HEK293 (cell line): ENCODE data around the gene XCL2.

Experiments
- CTCF ChIA-PET: fragments of 350-600 bp; formaldehyde crosslinking; extraction: SDS; loops from one replicate; lab custom pipeline; 2021; ENCODE audit warnings: antibody characterized with exemption; lab: Yijun Ruan, JAX
- POLR2A ChIA-PET: fragments of 300-600 bp; formaldehyde crosslinking; extraction: SDS; loops from one replicate; lab custom pipeline; 2020; ENCODE audit warnings: antibody characterized with exemption, inconsistent platforms; lab: Yijun Ruan, JAX
- H3K27ac ChIP-seq: fragments of 200-500 bp; sonication (Bioruptor generic); 2 replicates; pipeline ENCODE4 v1.5.1; 2014; ENCODE audit warnings: low read depth, low read length, control low read depth, inconsistent platforms; ENCODE audit errors: extremely low read depth
- H3K36me3 ChIP-seq, 2 experiments: fragments of 200-500 bp in 1 of 2; sonication (Bioruptor generic) in 1 of 2; 1 replicate in 1 of 2; 2 replicates in 1 of 2; pipeline ENCODE4 v1.5.1; 2014 to 2017; ENCODE audit warnings: inconsistent platforms in 2 of 2, low read length in 2 of 2; ENCODE audit not compliant: control insufficient read depth in 2 of 2, insufficient read depth in 1 of 2
- H3K4me1 ChIP-seq: fragments of 200-500 bp; sonication (Bioruptor generic); 2 replicates; pipeline ENCODE4 v1.5.1; 2014; ENCODE audit warnings: mild to moderate bottlenecking, low read length, inconsistent platforms; ENCODE audit not compliant: control insufficient read depth, insufficient read depth
- H3K4me3 ChIP-seq: 2 replicates; pipeline ENCODE4 v1.5.1; 2011; ENCODE audit warnings: low read depth, mild to moderate bottlenecking, control low read depth, low read length, moderate library complexity
- H3K9me3 ChIP-seq: fragments of 200-500 bp; sonication (Bioruptor generic); 2 replicates; pipeline ENCODE4 v1.5.1; 2014; ENCODE audit warnings: low read depth, low read length, inconsistent platforms; ENCODE audit not compliant: control insufficient read depth, insufficient read depth
- EGR2 ChIP-seq: fragments of 450-650 bp; formaldehyde crosslinking; IDR thresholded peaks from 2 replicates; pipeline ENCODE4 v1.5.1; 2016; ENCODE audit warnings: low read depth, missing biosample characterization, missing genetic modification characterization
- GFI1B ChIP-seq: fragments of 450-650 bp; formaldehyde crosslinking; IDR thresholded peaks from 2 replicates; pipeline ENCODE4 v1.5.1; 2016; ENCODE audit warnings: missing biosample characterization, missing genetic modification characterization
- MZF1 ChIP-seq: fragments of 450-650 bp; formaldehyde crosslinking; IDR thresholded peaks from 2 replicates; pipeline ENCODE4 v1.5.1; 2017; ENCODE audit warnings: missing biosample characterization, missing genetic modification characterization, borderline replicate concordance
- SCRT2 ChIP-seq: fragments of 450-650 bp; formaldehyde crosslinking; IDR thresholded peaks from 2 replicates; pipeline ENCODE4 v1.5.1; 2016; ENCODE audit warnings: missing biosample characterization, missing genetic modification characterization
- SP2 ChIP-seq: fragments of 450-650 bp; formaldehyde crosslinking; IDR thresholded peaks from 2 replicates; pipeline ENCODE4 v1.5.1; 2016; ENCODE audit warnings: missing biosample characterization, missing genetic modification characterization
- SP7 ChIP-seq: fragments of 450-650 bp; formaldehyde crosslinking; IDR thresholded peaks from 2 replicates; pipeline ENCODE4 v1.5.1; 2016; ENCODE audit warnings: missing biosample characterization, missing genetic modification characterization
- ZBTB17 ChIP-seq: fragments of 450-650 bp; formaldehyde crosslinking; IDR thresholded peaks from 2 replicates; pipeline ENCODE4 v1.5.1; 2016; ENCODE audit warnings: missing biosample characterization, missing genetic modification characterization
- ZBTB20 ChIP-seq: fragments of 450-650 bp; formaldehyde crosslinking; IDR thresholded peaks from 2 replicates; pipeline ENCODE4 v1.5.1; 2016; ENCODE audit warnings: missing biosample characterization, missing genetic modification characterization
- ZFP37 ChIP-seq: fragments of 450-650 bp; formaldehyde crosslinking; IDR thresholded peaks from 2 replicates; pipeline ENCODE4 v1.5.1; 2016; ENCODE audit warnings: missing biosample characterization, missing genetic modification characterization
- ZNF114 ChIP-seq: fragments of 450-650 bp; formaldehyde crosslinking; IDR thresholded peaks from 2 replicates; pipeline ENCODE4 v1.5.0; 2017; ENCODE audit warnings: missing biosample characterization, missing genetic modification characterization
- ZNF121 ChIP-seq: fragments of 450-650 bp; formaldehyde crosslinking; IDR thresholded peaks from 2 replicates; pipeline ENCODE4 v1.5.1; 2016; ENCODE audit warnings: missing biosample characterization, missing genetic modification characterization
- ZNF140 ChIP-seq: fragments of 450-650 bp; formaldehyde crosslinking; IDR thresholded peaks from 2 replicates; pipeline ENCODE4 v1.5.1; 2016; ENCODE audit warnings: missing biosample characterization, missing genetic modification characterization
- ZNF157 ChIP-seq: fragments of 450-650 bp; formaldehyde crosslinking; IDR thresholded peaks from 2 replicates; pipeline ENCODE4 v1.5.1; 2016; ENCODE audit warnings: missing biosample characterization, missing genetic modification characterization
- ZNF239 ChIP-seq: fragments of 450-650 bp; formaldehyde crosslinking; IDR thresholded peaks from 2 replicates; pipeline ENCODE4 v1.5.1; 2016; ENCODE audit warnings: missing biosample characterization, missing genetic modification characterization
- ZNF324 ChIP-seq: fragments of 450-650 bp; formaldehyde crosslinking; IDR thresholded peaks from 2 replicates; pipeline ENCODE4 v1.5.1; 2016; ENCODE audit warnings: missing biosample characterization, missing genetic modification characterization
- ZNF394 ChIP-seq: fragments of 450-650 bp; formaldehyde crosslinking; IDR thresholded peaks from 2 replicates; pipeline ENCODE4 v1.5.1; 2016; ENCODE audit warnings: missing biosample characterization, missing genetic modification characterization, mild to moderate bottlenecking, moderate library complexity, borderline replicate concordance
- ZNF501 ChIP-seq: fragments of 450-650 bp; formaldehyde crosslinking; IDR thresholded peaks from 2 replicates; pipeline ENCODE4 v1.5.1; 2016; ENCODE audit warnings: missing biosample characterization, missing genetic modification characterization
- ZNF654 ChIP-seq: fragments of 450-650 bp; formaldehyde crosslinking; IDR thresholded peaks from 2 replicates; pipeline ENCODE4 v1.5.1; 2016; ENCODE audit warnings: low read depth, missing biosample characterization, missing genetic modification characterization
- ZNF660 ChIP-seq: fragments of 450-650 bp; IDR thresholded peaks from 2 replicates; pipeline ENCODE4 v1.5.1; 2018; ENCODE audit warnings: missing biosample characterization, mild to moderate bottlenecking, missing genetic modification characterization
- TF ChIP-seq, protein P1 (sequence below): fragments of 450-650 bp; formaldehyde crosslinking; IDR thresholded peaks from 2 replicates; pipeline ENCODE4 v1.5.1; 2017; ENCODE audit warnings: missing biosample characterization, missing genetic modification characterization
- TF ChIP-seq, protein P2 (sequence below): fragments of 450-650 bp; formaldehyde crosslinking; IDR thresholded peaks from 2 replicates; pipeline ENCODE4 v1.5.1; 2017; ENCODE audit warnings: missing biosample characterization, missing genetic modification characterization
- TF ChIP-seq, protein P3 (sequence below): fragments of 450-650 bp; formaldehyde crosslinking; IDR thresholded peaks from 2 replicates; pipeline ENCODE4 v1.5.1; 2016; ENCODE audit warnings: missing biosample characterization, missing genetic modification characterization
- TF ChIP-seq, protein P4 (sequence below): fragments of 450-650 bp; formaldehyde crosslinking; IDR thresholded peaks from 2 replicates; pipeline ENCODE4 v1.5.1; 2016; ENCODE audit warnings: missing biosample characterization, missing genetic modification characterization
- TF ChIP-seq, protein P5 (sequence below): fragments of 450-650 bp; formaldehyde crosslinking; IDR thresholded peaks from 2 replicates; pipeline ENCODE4; 2016; ENCODE audit warnings: missing biosample characterization, missing genetic modification characterization

Gene XCL2

DNA sequence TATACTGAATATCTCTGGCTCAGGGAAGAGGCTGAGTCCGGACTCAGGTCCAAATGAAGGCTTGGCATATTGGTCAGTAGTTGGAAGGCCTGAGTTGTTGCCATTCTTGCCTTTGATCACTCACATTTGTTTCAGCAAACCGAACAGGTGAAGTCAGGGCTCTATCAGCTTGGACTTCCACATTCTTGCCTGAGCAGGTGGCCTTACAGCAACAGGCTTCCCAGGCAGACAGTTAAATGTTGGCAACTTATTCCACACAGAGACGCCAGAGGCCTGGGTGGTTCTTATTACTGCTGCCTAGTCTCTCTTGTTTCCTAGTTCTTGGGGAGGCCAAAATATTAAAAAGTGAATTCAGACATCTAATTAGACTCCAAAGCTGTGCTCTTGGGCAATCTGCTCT, 36.6 kb downstream of the XCL2 start:
- Histone ChIP-seq H3K9me3 (no peaks in the 10 kb centered on the region), H3K27ac (no peak overlapping the region), H3K4me3 (no peak overlapping the region), H3K36me3 (no peaks in the 10 kb centered on the region), H3K4me1 (no peaks in the 10 kb centered on the region)
- TF ChIP-seq ZNF239 (tag by site-specific recombination), result no peak
- TF ChIP-seq, protein P1, sequence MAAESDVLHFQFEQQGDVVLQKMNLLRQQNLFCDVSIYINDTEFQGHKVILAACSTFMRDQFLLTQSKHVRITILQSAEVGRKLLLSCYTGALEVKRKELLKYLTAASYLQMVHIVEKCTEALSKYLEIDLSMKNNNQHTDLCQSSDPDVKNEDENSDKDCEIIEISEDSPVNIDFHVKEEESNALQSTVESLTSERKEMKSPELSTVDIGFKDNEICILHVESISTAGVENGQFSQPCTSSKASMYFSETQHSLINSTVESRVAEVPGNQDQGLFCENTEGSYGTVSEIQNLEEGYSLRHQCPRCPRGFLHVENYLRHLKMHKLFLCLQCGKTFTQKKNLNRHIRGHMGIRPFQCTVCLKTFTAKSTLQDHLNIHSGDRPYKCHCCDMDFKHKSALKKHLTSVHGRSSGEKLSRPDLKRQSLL, result no peak
- 0 out of 2 replicates have a peak, but pooled peaks have one; percentile 30 for TF ChIP-seq SCRT2 (tag by site-specific recombination)
- TF ChIP-seq SP7, result no peak
- ChIA-PET POLR2A (no interaction called here), CTCF (interaction anchor here (0.7 kb wide), 1 partner anchor 13 kb away, joined by 3 read pairs; no protein-coding TSS in a partner anchor)

DNA sequence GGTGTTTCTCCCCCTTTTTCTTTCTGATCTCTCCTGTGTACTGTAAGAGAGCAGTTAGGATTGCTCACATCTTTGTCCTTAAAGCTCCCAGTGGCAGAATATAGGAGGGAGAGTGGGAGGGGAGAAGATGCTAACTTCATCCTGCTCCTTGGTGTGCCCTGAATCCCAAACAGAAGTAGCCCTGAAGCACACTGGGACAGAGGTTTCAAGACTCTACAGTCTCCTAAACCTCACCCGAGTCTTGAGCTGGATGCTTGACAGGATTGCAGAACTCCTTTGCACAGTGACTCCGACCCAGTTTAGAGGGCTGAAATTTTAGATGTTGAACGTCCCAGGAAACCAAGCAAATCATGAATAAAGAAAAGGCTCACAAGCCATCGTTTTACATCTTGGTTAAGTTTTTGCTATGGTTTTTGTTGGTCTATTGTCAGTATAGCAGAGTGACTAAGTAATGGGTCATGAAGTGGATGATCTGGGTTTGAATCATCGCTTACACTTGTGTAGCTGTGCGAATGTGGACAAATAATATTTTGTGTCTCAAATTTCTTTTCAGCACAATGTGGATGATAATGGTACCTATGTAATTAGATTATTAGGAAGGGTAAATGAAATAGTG, 37.5 kb downstream of the XCL2 start:
- no peaks in the 10 kb centered on the region for H3K4me1 ChIP-seq
- no peaks in the 10 kb centered on the region for H3K9me3 ChIP-seq
- TF ChIP-seq, protein P2, sequence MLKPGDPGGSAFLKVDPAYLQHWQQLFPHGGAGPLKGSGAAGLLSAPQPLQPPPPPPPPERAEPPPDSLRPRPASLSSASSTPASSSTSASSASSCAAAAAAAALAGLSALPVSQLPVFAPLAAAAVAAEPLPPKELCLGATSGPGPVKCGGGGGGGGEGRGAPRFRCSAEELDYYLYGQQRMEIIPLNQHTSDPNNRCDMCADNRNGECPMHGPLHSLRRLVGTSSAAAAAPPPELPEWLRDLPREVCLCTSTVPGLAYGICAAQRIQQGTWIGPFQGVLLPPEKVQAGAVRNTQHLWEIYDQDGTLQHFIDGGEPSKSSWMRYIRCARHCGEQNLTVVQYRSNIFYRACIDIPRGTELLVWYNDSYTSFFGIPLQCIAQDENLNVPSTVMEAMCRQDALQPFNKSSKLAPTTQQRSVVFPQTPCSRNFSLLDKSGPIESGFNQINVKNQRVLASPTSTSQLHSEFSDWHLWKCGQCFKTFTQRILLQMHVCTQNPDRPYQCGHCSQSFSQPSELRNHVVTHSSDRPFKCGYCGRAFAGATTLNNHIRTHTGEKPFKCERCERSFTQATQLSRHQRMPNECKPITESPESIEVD (tag by site-specific recombination), result no peak
- no peak for TF ChIP-seq ZFP37 (tag by site-specific recombination)
- TF ChIP-seq, protein P3, sequence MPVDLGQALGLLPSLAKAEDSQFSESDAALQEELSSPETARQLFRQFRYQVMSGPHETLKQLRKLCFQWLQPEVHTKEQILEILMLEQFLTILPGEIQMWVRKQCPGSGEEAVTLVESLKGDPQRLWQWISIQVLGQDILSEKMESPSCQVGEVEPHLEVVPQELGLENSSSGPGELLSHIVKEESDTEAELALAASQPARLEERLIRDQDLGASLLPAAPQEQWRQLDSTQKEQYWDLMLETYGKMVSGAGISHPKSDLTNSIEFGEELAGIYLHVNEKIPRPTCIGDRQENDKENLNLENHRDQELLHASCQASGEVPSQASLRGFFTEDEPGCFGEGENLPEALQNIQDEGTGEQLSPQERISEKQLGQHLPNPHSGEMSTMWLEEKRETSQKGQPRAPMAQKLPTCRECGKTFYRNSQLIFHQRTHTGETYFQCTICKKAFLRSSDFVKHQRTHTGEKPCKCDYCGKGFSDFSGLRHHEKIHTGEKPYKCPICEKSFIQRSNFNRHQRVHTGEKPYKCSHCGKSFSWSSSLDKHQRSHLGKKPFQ, result no peak
- TF ChIP-seq EGR2 (tag by site-specific recombination), result no peak
- no peak overlapping the region for H3K4me3 ChIP-seq
- ChIA-PET CTCF (no interaction called here), POLR2A (no interaction called here)
- H3K36me3 ChIP-seq, result no peaks in the 10 kb centered on the region
- no peak overlapping the region for H3K27ac ChIP-seq

DNA sequence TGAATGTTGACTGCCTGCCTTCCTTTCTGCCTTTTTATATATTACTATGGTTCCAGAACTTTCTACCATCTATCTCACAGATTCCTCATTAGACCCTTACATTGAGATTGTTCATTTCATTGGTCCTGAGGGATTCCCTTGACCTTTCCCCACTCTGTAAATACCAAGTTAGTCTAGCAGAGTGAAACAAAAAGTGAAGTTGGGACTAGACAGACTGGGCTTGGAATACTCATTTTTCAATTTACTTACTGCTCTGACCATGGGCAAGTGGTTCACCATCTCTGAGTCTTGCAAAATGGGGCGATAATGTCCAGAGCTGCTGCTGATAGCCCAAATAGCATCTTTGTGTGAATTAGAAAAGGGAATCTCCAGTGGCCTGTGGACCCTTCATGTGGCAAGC, 38.8 kb downstream of the XCL2 start:
- Histone ChIP-seq H3K4me1 (no peaks in the 10 kb centered on the region), H3K27ac (no peak overlapping the region), H3K4me3 (no peak overlapping the region), H3K9me3 (no peaks in the 10 kb centered on the region), H3K36me3 (no peaks in the 10 kb centered on the region)
- CTCF ChIA-PET, result no interaction called here
- POLR2A ChIA-PET, result no interaction called here
- no peak for TF ChIP-seq ZNF140
- TF ChIP-seq GFI1B (tag by site-specific recombination), result no peak
- TF ChIP-seq ZNF394 (tag by site-specific recombination), result no peak
- no peak for TF ChIP-seq SP2
- no peak for TF ChIP-seq ZBTB20 (tag by site-specific recombination)
- TF ChIP-seq SCRT2 (tag by site-specific recombination), result no peak
- no peak for TF ChIP-seq ZNF114 (tag by site-specific recombination)
- no peak for TF ChIP-seq ZNF501 (tag by site-specific recombination)
- no peak for TF ChIP-seq ZNF654 (tag by site-specific recombination)
- TF ChIP-seq ZNF157, result no peak
- no peak for TF ChIP-seq ZBTB17
- TF ChIP-seq ZNF660 (tag by site-specific recombination), result no peak
- TF ChIP-seq ZNF324, result no peak
- TF ChIP-seq, protein P4, sequence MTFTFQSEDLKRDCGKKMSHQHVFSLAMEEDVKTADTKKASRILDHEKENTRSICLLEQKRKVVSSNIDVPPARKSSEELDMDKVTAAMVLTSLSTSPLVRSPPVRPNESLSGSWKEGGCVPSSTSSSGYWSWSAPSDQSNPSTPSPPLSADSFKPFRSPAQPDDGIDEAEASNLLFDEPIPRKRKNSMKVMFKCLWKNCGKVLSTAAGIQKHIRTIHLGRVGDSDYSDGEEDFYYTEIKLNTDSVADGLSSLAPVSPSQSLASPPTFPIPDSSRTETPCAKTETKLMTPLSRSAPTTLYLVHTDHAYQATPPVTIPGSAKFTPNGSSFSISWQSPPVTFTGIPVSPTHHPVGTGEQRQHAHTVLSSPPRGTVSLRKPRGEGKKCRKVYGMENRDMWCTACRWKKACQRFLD (tag by site-specific recombination), result no peak
- no peak for TF ChIP-seq MZF1 (tag by site-specific recombination)
- TF ChIP-seq, protein P1, result no peak
- TF ChIP-seq, protein P5, sequence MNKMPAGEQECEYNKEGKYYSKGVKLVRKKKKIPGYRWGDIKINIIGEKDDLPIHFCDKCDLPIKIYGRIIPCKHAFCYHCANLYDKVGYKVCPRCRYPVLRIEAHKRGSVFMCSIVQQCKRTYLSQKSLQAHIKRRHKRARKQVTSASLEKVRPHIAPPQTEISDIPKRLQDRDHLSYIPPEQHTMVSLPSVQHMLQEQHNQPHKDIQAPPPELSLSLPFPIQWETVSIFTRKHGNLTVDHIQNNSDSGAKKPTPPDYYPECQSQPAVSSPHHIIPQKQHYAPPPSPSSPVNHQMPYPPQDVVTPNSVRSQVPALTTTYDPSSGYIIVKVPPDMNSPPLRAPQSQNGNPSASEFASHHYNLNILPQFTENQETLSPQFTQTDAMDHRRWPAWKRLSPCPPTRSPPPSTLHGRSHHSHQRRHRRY (tag by site-specific recombination), result no peak
- TF ChIP-seq ZNF121, result no peak
